HUDEP-2 (cell line): Measurements from ENCODE around the gene PFKFB2.

Experiments used
- DNase-seq, 76 experiments: peaks; one replicate each; lab custom pipeline; 2025; ENCODE audit not compliant: unreplicated experiment in 76 of 76; lab: John Stamatoyannopoulos, UW

Gene PFKFB2

DNA sequence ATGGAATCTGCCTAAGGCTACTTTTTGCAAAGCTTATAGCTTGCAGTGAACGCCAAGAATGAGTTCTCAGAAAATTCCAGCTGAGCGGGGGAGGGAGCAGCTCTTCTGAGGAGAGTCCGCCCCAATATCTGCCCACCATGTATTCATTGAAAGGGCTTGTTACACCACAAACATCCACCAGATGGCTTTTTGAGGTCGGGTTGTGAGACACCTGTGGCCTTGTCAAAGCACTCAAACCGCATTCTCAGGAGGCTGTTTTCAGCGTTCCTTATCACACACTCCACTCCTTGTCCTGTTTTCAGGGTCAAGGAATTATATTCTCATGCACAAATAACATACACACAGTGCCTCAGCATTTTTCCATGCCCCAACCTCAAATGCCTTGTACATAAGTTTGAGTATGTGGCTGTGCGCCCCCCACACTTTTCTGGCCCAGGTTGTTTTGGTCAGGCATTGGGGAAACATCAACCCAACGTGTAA lies 31.7 kb downstream of the PFKFB2 start:
- DNase-seq: peak in 50 of 76 experiments; percentile 6 to 80 (median 42)

DNA sequence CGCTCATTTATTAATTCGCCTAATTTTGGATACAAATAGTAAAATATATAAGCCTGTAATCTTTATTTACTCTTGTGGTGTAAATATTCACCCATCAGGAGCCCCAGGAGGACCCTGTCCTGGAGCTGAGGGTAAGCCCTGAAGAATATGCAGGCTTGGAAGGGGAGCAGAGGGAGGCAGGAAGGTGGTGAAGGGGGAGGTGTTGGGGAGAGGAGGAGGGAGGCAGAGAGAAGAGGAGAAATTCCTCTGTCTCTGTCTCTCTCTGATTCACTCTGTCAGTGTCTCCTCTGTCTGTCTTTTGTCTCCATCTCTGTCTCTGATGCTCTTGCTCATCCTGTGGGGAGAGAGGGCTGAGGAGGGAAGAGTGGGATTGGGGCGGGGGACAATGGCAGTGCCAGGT lies 32.8 kb downstream of the PFKFB2 start:
- no peak for DNase-seq

DNA sequence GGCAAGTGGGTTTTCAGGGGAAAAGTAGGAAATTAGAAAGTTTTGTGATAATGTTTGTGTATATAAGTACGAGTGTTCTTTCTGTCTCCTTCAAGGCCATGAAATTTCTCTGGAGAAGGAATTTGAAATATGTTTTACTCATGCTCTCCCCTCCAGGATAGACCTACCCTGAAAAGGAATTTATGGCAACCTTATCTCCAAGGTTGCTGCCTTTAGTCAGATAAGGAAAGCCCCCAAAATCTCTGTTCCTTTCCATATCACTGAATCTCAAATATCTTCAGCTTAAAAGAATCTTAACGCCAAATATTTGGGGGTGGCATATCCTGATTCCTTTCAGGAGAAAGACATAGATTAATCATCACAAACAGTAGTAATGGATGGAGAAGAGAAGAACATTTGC lies 35.1 kb downstream of the PFKFB2 start:
- no peak for DNase-seq

DNA sequence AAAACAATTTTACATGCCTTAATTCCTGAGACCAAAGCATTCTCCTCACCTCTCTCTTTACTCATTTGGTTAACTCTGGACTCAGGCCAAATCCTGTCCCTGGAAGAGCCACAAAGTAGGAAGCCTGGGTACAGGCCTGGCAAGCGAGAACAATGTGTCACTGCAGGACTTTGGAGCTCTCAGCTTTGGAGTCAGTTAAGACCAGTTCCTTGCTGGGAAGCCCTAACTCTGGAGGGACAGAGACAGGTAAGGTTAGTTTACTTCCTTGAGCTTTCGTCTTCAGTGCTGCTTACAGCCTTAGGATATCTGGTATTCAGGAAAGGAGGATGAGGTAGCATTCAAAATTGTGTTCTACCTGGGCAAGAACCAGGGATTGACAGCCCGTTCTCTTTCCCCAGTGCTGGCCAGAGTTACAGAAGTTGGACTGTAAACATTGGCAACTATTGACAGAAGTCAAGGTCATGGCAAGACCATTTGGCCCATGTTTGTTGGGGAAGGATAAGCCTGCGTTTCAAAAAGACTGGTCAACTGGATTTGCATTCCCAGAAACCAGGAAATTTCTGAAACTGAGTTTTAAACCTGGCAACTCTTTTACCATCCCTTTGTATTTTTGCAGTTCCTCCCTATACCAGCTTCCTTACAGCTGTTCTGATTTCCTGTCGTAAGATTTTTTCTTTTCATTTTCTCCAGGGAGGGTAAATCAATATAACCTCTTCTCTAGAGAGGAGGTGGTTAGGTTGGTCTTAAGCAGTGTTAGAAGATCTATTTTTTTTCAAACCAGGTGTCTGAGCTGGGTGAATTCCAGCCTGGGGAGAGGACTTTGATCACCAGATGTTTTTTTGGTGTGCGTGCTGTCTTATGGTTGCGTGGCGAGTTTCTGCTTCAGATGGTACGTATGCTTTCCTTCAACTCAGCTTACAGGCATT lies 35.9 kb downstream of the PFKFB2 start, which contains the start of gene C4BPB:
Gene C4BPB (plus strand): TSS at position 160 of the 926 bp plus-strand sequence. CDS start 672 bp downstream, at position 832.
- no peak for DNase-seq

DNA sequence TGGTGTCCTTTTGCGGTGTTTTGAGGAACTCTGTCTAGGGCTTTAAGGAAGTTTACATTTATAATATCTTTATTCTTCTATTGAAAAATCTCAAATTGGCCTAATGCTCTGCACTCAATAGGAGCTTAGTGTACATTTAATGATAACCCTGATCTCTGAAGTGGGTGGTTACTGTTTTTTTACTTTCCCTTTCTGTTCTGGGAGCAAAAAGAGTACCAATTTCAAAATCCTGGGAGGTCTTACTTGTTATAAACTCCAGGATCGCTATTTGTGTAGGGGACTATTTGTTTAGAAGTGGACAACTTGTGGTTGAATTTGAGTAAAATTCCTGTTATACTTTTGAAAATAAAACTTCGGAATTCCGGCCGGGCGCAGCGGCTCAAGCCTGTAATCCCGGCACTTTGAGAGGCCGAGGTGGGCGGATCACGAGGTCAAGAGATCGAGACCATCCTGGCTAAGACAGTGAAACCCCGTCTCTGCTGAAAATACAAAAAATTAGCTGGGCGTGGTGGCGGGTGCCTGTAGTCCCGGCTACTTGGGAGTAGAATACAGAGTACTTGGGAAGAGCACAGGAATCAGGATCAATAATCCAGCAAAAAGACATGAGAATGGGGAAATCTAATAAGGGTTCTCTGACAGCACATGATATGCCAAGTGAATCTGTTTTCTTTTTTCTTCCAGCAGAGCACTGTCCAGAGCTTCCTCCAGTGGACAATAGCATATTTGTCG lies 36.7 kb downstream of the PFKFB2 start:
- no peak for DNase-seq

DNA sequence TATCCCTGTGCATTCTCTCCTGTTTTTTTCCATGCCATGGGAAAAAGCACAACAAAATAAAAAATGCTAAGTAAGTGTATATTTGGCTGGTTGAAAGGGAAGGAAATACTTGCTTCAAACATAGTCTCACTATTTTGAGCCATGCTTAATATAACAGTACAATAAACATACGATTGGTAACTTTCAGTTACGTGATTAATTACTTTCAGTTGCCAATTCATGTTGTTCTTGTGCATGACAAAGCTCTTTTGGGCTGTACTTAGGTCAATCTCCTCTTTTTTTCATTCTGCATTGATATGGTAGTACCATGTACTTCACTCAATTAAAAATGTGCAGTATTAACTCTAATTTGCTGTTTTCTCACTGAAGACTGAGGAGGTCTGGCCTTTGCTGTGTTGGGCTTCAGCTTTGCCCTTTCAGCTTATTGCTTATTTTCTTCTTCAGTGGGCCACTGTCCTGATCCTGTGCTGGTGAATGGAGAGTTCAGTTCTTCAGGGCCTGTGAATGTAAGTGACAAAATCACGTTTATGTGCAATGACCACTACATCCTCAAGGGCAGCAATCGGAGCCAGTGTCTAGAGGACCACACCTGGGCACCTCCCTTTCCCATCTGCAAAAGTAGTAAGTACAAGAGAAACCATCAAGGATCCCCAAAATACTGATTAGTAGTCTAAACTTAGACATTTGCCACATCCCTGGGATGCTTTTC lies 38.3 kb downstream of the PFKFB2 start:
- no peak for DNase-seq

DNA sequence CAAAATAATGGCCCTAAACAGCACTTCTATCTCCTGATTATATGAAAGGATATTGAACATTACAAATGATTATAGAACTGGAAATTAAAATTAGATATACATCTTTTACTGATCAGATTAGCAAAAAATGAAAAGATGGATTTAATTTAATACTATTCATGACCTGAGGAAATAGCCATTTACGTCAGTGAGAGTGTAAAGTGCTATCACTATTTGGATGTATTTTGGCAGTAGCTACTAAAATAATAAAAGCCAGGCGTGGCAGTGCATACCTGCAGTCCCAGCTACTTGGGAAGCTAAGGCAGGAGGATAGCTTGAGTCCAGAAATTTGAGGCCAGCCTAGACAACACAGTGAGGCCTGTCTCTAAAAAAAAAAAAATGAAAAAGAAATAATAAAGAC lies 40.9 kb downstream of the PFKFB2 start:
- no peak for DNase-seq

DNA sequence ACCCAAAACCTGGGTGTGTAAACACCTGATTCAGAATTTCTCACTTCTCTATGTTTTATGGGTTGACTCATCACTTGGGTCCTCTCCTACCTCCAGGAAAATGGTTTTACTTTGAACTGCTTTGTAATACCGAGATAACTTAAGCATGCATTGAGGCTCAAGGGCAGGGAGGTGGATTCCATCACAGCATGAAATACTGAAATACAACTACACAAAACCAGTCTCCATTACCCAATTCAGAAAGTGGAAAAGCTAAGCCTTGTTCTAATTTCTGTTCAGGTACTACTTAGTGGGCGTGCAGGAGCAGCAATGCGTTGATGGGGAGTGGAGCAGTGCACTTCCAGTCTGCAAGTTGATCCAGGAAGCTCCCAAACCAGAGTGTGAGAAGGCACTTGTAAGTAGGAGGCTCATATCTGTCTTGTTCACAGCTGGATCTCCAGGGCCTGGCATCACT lies 44.8 kb downstream of the PFKFB2 start:
- no peak for DNase-seq

DNA sequence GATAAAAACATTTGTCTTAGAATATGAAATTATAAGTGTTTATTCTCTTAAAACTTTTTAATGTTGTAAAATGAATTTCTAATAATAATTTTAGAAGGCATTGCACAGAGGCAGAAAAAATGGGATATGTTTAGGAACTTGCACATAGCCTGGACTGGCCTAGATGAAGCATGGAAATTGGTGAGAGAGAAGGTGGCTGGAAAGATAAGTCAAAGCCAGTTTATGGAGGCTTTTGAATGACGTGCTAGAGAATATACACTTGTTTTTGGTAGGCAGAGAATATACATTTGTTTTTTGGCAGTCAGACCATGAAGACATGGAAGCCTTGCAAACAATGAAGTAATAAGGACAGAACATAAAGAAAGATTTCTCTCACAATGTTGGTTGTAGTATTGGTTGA lies 48.6 kb downstream of the PFKFB2 start:
- DNase-seq: no peak

DNA sequence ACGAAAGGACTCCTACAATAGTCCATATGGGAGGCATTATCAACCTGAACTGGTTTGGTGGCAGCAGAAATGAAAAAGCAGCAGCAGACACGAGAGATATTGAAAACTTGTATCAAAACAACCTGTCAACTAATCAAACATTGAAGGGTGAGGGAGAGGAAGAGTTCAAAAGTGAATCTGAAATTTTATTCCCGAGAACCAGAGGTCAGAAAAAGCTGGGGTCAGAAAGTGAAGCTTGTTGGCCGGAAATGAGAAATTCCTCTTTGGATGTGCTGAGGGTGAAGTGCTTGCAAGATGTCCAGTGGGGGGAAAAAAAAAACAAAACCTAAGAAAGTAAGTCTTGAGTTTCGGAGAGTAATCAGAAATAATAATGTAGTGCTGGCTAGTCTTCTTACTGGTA lies 49.1 kb downstream of the PFKFB2 start:
- DNase-seq: no peak

DNA sequence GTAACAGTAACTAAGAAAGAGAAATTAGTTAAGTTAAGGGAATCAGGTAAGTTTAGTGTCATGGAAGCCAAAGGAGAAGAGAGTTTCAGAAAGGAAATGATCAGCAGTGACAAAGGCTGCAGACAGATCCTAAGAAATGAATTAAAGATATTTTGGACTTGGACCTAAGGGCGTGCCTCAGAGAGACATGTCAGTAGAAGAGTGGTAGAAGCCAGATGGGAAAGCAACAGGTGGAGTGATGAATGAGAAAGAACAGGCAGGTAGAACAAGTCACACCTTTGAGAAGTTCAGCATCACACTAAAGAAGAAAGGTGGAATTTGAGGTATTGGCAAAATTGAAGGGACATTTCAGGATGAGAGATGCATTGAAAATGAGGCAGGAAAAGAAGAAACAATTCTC lies 49.6 kb downstream of the PFKFB2 start:
- no peak for DNase-seq

DNA sequence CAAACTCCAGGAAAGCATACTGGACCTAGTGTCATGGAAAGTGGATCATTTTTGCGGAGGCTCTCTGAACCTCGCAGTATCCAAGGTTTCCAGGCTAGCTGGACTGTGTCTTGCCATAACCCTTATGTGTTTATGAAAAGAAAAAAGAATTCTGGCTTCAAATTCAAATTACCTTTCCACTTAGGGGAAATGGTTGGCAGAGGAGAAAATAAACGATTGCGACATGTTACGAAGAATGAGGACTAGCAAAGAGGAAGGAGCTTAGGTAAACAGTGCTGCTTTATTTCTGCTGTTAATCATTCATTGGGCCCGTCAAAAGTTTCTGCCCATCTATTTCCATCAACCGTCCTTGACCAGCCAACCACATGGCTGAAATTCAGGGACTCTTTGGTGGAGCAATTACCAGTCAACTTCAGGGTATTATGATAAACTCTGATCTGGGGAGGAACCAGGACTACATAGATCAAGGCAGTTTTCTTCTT lies 50.9 kb downstream of the PFKFB2 start, which contains the start of gene C4BPA:
Gene C4BPA (plus strand): TSS at position 342 of the 482 bp plus-strand sequence. CDS start 8,793 bp downstream, outside the sequence.
- no peak for DNase-seq

DNA sequence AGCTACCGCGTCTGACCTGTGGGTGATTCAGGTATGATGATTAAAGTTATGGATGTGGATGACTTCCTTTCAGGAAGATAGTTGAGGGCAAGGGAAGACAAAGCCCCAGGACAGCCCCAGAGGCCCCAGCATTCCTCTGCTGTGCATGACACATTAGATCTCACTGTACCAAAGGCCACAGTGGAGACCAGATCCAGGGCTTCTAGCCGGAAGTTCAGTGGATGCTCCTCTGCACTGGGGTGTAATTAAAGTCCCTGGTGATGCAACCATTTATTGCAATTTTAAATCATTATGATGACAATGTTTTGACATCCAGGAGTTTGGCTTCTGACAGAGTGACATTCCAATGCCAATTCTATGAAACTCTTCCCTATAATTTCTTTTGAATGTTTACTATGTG lies 55.9 kb downstream of the PFKFB2 start:
- no peak for DNase-seq

DNA sequence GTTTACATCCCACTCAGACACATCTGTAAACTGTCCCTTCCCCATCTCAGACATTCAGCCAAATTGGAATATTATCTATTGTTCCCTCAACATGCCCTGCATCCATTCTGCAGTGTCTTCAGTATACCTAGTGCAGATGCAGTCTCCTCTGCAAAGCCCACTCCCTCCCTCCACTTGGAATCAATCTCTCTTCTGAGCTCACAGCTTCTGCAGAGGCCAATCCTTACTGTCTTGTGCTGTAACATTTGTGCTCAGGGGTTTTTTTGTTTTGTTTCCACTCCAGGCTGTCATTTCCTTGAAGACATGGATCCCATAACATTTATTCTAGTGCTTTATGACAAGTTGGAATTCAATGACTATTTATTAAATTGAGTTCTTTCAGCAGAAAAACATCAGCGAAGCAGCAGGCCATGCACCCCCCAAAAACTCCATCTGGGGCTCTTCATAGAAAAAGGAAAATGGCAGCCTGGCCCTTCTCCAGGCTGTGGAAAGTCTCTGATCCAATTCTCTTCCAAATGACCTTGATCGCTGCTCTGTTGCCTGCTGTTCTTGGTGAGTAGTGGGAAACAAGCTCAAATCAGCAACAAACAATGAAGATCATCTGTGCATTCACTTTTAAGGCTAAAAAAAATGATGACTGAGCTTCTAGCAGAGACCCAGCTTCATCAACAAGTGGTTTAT lies 59.7 kb downstream of the PFKFB2 start:
- DNase-seq: no peak

DNA sequence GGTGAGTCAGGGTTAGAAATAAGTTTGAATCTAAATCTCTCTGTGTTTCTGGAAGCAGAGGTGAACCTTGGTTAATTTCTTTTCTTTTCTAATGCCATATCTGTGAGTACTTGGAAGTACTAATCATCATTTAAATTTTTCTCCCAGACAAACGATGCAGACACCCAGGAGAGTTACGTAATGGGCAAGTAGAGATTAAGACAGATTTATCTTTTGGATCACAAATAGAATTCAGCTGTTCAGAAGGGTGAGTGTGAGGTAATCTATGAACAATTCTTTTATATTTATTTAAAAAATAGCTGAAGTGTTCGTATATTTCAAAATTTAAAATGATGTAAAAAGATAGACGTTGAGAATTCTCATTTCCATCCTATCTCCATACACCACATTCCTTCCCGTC lies 62.2 kb downstream of the PFKFB2 start:
- no peak for DNase-seq

DNA sequence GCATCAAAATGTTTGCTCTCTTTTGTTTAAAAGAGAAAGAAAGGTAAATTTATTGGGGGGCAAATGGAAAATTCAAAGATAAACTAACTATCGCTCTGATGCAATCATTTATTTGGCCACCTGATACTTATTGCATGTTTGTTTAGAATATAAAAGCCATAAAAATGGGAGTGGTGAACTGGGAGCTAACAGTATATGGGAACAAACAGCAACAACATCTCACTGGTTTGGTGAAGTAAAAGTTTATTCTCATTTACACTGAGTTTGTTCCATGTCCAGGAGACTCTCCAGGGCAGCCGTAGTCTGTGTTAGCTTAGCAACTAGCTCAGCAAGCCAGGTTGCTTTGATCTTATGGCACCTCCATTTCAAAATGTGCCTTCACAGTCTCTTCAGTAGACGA lies 71.3 kb downstream of the PFKFB2 start:
- DNase-seq: no peak

DNA sequence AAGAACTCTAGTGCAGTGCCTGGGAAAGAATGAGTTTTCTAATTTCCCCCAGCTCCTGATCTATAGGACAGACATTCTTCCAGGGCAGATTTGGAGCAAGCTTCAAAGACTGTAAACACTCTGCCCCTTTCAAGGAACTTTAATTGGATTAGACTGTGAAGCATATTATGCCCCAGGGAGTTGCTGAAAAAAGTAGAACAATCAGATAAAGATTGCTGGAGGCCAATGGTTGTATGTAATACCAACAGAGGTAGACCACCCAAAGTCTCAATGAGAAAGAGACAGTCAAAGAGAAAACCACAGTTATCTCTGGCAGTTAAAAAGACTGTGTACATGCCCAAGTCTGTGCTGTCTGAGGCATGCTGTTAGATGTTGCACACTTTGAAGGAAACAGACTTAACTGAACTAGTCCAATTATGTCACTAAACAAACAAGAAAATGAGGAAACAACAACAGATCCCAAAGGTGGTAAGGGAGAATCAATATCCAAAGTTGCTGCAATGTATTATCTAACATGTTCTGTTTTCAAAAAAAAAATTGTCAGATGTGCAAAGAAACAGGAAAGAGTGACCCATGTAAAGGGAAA lies 75.4 kb downstream of the PFKFB2 start:
- no peak for DNase-seq

DNA sequence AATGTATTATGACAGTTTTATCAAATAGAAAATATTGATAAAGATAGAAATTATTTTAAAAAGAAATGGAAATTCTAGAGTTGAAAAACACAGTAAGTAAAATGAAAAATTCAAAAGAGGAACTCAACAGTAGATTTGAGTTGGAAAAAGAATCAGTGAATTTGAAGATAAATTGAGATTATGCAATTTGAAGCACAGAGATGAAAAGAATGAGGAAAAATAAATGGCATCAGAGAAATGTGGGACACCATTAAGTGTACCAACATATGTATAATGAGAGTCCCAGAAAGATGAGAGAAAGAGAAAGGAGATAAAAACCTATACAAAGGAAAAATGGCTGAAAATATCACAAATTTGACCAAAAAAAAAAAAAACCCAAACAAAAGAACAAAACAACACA lies 76.0 kb downstream of the PFKFB2 start:
- no peak for DNase-seq
